8988T (cell line): Measurements from ENCODE around the gene GNE.

Experiments
- DNase-seq: peaks from one replicate; pipeline ENCODE4 v3.0.0; 2011

Gene GNE

DNA sequence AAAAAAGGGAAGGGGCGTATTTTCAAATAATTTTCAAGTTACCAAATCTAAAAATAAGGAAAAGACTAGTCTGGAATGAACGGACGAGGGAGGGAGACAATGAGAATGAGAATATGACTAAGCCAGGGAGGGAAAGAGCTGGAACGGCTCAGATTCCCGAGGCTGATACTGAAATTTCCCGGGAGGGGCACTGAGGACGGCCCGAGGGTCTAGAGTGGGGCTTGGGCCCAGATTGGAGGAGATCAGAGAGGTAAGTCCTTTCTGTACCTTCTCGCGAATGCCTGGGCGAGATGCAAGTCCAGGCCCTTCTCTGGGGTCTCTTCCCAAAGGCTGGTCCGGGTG, 92.5 kb downstream of the GNE start:
- DNase-seq: no peak

DNA sequence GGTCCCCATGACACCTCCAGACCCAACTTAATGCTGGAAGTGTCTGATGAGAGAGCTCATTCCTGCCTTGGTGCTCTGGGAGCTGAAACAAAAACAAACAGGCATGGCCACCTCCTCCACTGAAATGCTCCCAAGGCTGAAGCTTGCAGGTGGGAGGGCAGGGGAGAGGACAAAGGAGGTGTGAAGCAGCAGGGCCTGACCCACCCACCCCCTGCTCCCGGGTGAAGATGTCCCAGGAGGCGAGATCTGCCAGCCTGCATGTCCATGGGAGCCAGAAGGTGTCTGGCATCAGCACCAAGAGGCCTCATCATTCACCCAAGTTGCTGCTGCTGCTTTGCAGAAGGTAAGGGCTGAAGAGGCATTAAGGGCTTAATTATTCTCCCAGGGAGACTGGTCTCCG, 93.3 kb downstream of the GNE start:
- no peak for DNase-seq
